Ectodermal cell (in vitro differentiated cells): ENCODE data around the gene IL1B.

Experiments used
- H3K27ac ChIP-seq: 2 replicates; pipeline ENCODE4 v1.7.0; 2013; ENCODE audit warnings: mild to moderate bottlenecking, low read depth, low read length; ENCODE audit not compliant: insufficient read depth, poor library complexity, severe bottlenecking
- H3K27me3 ChIP-seq: 2 replicates; pipeline ENCODE4 v1.7.0; 2013; ENCODE audit warnings: mild to moderate bottlenecking, low read length; ENCODE audit not compliant: insufficient read depth, control insufficient read depth, poor library complexity, severe bottlenecking
- H3K36me3 ChIP-seq: one replicate; pipeline ENCODE4 v1.7.0; 2013; ENCODE audit warnings: low read length; ENCODE audit not compliant: control insufficient read depth, insufficient read depth
- H3K4me1 ChIP-seq: one replicate; pipeline ENCODE4 v1.7.0; 2013; ENCODE audit warnings: low read length; ENCODE audit not compliant: control insufficient read depth, insufficient read depth
- H3K4me3 ChIP-seq: 2 replicates; pipeline ENCODE4 v1.7.0; 2013; ENCODE audit warnings: low read depth, low read length, control low read depth; ENCODE audit not compliant: insufficient read depth
- H3K9me3 ChIP-seq: 2 replicates; pipeline ENCODE4 v1.7.0; 2013; ENCODE audit warnings: mild to moderate bottlenecking, low read length, moderate library complexity; ENCODE audit not compliant: control insufficient read depth
- WGBS, 2 experiments: methylation state at CpG; one replicate each; pipeline ENCODE4 v1.1.7; 2013; ENCODE audit warnings: missing lambda C conversion rate in 2 of 2; 5-methylcytosine and 5-hydroxymethylcytosine counted together

IL1B gene

GRCh38 chr2:112829961-112830681, 6.5 kb downstream of the IL1B start:
- H3K27me3 ChIP-seq = no peaks in the 10 kb centered on the region
- no peaks in the 10 kb centered on the region for H3K36me3 ChIP-seq
- no peaks in the 10 kb centered on the region for H3K9me3 ChIP-seq
- H3K27ac ChIP-seq = no peak overlapping the region
- no peaks in the 10 kb centered on the region for H3K4me1 ChIP-seq
- 93 to 95% methylated on average over 10 of the region's 10 CpGs for WGBS, 2 experiments
- H3K4me3 ChIP-seq = no peak overlapping the region

GRCh38 chr2:112829101-112829960, 7.2 kb downstream of the IL1B start:
- Histone ChIP-seq H3K27ac (no peak overlapping the region), H3K36me3 (no peaks in the 10 kb centered on the region), H3K4me1 (no peaks in the 10 kb centered on the region), H3K4me3 (no peak overlapping the region), H3K27me3 (no peaks in the 10 kb centered on the region), H3K9me3 (no peaks in the 10 kb centered on the region)
- 88 to 92% methylated on average over 5 of the region's 5 CpGs for WGBS, 2 experiments

GRCh38 chr2:112828251-112828691, 8.3 kb downstream of the IL1B start:
- Histone ChIP-seq H3K9me3 (no peaks in the 10 kb centered on the region), H3K4me3 (no peak overlapping the region), H3K4me1 (no peaks in the 10 kb centered on the region), H3K27me3 (no peaks in the 10 kb centered on the region), H3K27ac (no peak overlapping the region), H3K36me3 (no peaks in the 10 kb centered on the region)
- WGBS, 2 experiments = 97% methylated on average over 3 of the region's 3 CpGs

GRCh38 chr2:112827604-112828185, 8.9 kb downstream of the IL1B start:
- Histone ChIP-seq H3K4me1 (no peaks in the 10 kb centered on the region), H3K27me3 (no peaks in the 10 kb centered on the region), H3K9me3 (no peaks in the 10 kb centered on the region), H3K36me3 (no peaks in the 10 kb centered on the region), H3K4me3 (no peak overlapping the region), H3K27ac (no peak overlapping the region)
- 90 to 96% methylated on average over 6 of the region's 6 CpGs for WGBS, 2 experiments

GRCh38 chr2:112827009-112827408, 9.6 kb downstream of the IL1B start:
- Histone ChIP-seq H3K4me1 (no peaks in the 10 kb centered on the region), H3K27ac (no peak overlapping the region), H3K27me3 (no peaks in the 10 kb centered on the region), H3K9me3 (no peaks in the 10 kb centered on the region), H3K4me3 (no peak overlapping the region), H3K36me3 (no peaks in the 10 kb centered on the region)
- WGBS, 2 experiments = 84 to 89% methylated on average over 3 of the region's 3 CpGs

- H3K27me3 ChIP-seq = no peaks in the 10 kb centered on the region
- H3K36me3 ChIP-seq = no peaks in the 10 kb centered on the region
- no peak overlapping the region for H3K27ac ChIP-seq
- 100% methylated on average over 2 of the region's 2 CpGs for WGBS, 2 experiments
- no peaks in the 10 kb centered on the region for H3K9me3 ChIP-seq
- no peaks in the 10 kb centered on the region for H3K4me1 ChIP-seq
- H3K4me3 ChIP-seq = no peak overlapping the region
These were observed 10.9 kb downstream of the IL1B start for GRCh38 chr2:112825706-112826105.

- Histone ChIP-seq H3K4me1 (no peaks in the 10 kb centered on the region), H3K27ac (no peak overlapping the region), H3K36me3 (no peaks in the 10 kb centered on the region), H3K4me3 (no peak overlapping the region), H3K27me3 (no peaks in the 10 kb centered on the region), H3K9me3 (no peaks in the 10 kb centered on the region)
These were observed 11.9 kb downstream of the IL1B start for GRCh38 chr2:112824694-112825085.

GRCh38 chr2:112821682-112822081, 14.9 kb downstream of the IL1B start:
- Histone ChIP-seq H3K27me3 (no peaks in the 10 kb centered on the region), H3K36me3 (no peaks in the 10 kb centered on the region), H3K9me3 (no peaks in the 10 kb centered on the region), H3K27ac (no peak overlapping the region), H3K4me1 (no peaks in the 10 kb centered on the region), H3K4me3 (no peak overlapping the region)
- 91 to 92% methylated on average over 4 of the region's 4 CpGs for WGBS, 2 experiments

- Histone ChIP-seq H3K4me1 (no peaks in the 10 kb centered on the region), H3K9me3 (no peaks in the 10 kb centered on the region), H3K27ac (no peak overlapping the region), H3K27me3 (no peaks in the 10 kb centered on the region), H3K4me3 (no peak overlapping the region), H3K36me3 (no peaks in the 10 kb centered on the region)
- 74% methylated on average over 4 of the region's 5 CpGs for WGBS, 2 experiments
These were observed 15.4 kb downstream of the IL1B start for GRCh38 chr2:112821142-112821541.

- Histone ChIP-seq H3K36me3 (no peaks in the 10 kb centered on the region), H3K4me3 (no peak overlapping the region), H3K27ac (no peak overlapping the region), H3K4me1 (no peaks in the 10 kb centered on the region), H3K27me3 (no peaks in the 10 kb centered on the region), H3K9me3 (no peaks in the 10 kb centered on the region)
These were observed 16.2 kb downstream of the IL1B start for GRCh38 chr2:112820343-112820742.
